Endothelial cell of umbilical vein (primary cell): ENCODE results near the gene IQCH. TPM values are rescaled to one million over a fixed set of nuclear protein-coding genes. Genes with fewer than 3 reads are reported as not detected.

Experiments
- BruUV-seq: library from RNA; stranded (reverse); fragments of 400-500 nt; replicated peaks from 2 replicates; lab custom pipeline; 2021; lab: Mats Ljungman, UMichigan
- CTCF ChIA-PET: fragments of 300-600, 350-600 bp; sonication (Branson Sonifier 250); formaldehyde crosslinking; loops from one replicate; lab custom pipeline; 2021; ENCODE audit warnings: antibody characterized with exemption, inconsistent platforms; lab: Charles Lee
- POLR2A ChIA-PET: fragments of 300-600, 350-600 bp; sonication (Branson Sonifier 250); formaldehyde crosslinking; loops from one replicate; lab custom pipeline; 2021; ENCODE audit warnings: antibody characterized with exemption, inconsistent platforms; lab: Charles Lee
- DNase-seq: peaks from one replicate; pipeline ENCODE4 v3.0.0-alpha.2; 2011; ENCODE audit warnings: low read depth, low spot score
- FAIRE-seq: peaks from 2 replicates; lab custom pipeline; 2011; peaks lifted over from hg19 to GRCh38; lab: Jason Lieb, UNC
- H2AFZ ChIP-seq: 2 replicates; pipeline ENCODE4 v1.6.0; 2012; ENCODE audit warnings: low read depth, low read length, control low read depth, inconsistent platforms
- H3K27ac ChIP-seq: 2 replicates; pipeline ENCODE4 v1.5.1; 2011; ENCODE audit warnings: low read depth, mild to moderate bottlenecking, control low read depth, low read length, moderate library complexity; ENCODE audit not compliant: insufficient read depth
- H3K27me3 ChIP-seq, 2 experiments: 2 replicates each; pipeline versions ENCODE4 v1.6.0 to v1.6.1; 2011; ENCODE audit warnings: low read length in 2 of 2, mixed read lengths in 1 of 2; ENCODE audit not compliant: control insufficient read depth in 2 of 2, insufficient read depth in 2 of 2
- H3K36me3 ChIP-seq, 2 experiments: 2 replicates in 1 of 2; 3 replicates in 1 of 2; pipeline ENCODE4 v1.5.1; 2011; ENCODE audit warnings: low read length in 2 of 2, mild to moderate bottlenecking in 1 of 2, moderate library complexity in 1 of 2; ENCODE audit not compliant: control insufficient read depth in 2 of 2, insufficient read depth in 2 of 2; ENCODE audit errors: extremely low read depth in 1 of 2
- H3K4me1 ChIP-seq: 3 replicates; pipeline ENCODE4 v1.5.1; 2011; ENCODE audit warnings: mild to moderate bottlenecking, low read length; ENCODE audit not compliant: control insufficient read depth, insufficient read depth; ENCODE audit errors: extremely low read depth
- H3K4me2 ChIP-seq: 2 replicates; pipeline ENCODE4 v1.6.1; 2011; ENCODE audit warnings: low read length, control low read depth, mixed read lengths; ENCODE audit not compliant: insufficient read depth
- H3K4me3 ChIP-seq, 3 experiments: fragments of 200-600 bp in 1 of 3; sonication (generic), shearing (Covaris generic) in 1 of 3; replicated peaks in 1 of 3; 2 replicates each; pipeline ENCODE4 v1.5.1; 2011 to 2016; ENCODE audit warnings: control low read depth in 3 of 3, low read length in 3 of 3, mild to moderate bottlenecking in 2 of 3, inconsistent platforms in 1 of 3, low read depth in 1 of 3, moderate library complexity in 1 of 3; ENCODE audit not compliant: insufficient read depth in 1 of 3
- H3K79me2 ChIP-seq: 2 replicates; pipeline ENCODE4 v1.6.0; 2012; ENCODE audit warnings: low read length, inconsistent platforms; ENCODE audit not compliant: control insufficient read depth, insufficient read depth
- H3K9ac ChIP-seq: replicated peaks from 2 replicates; pipeline ENCODE3; 2011; ENCODE audit warnings: low read length, control low read depth; ENCODE audit not compliant: insufficient read depth; ENCODE audit errors: extremely low read depth
- H3K9me1 ChIP-seq: replicated peaks from 3 replicates; pipeline ENCODE4 v1.6.0; 2011; ENCODE audit warnings: mild to moderate bottlenecking, low read length; ENCODE audit not compliant: control insufficient read depth, insufficient read depth; ENCODE audit errors: extremely low read depth
- H3K9me3 ChIP-seq: replicated peaks from 2 replicates; pipeline ENCODE4 v1.5.1; 2012; ENCODE audit warnings: low read length, inconsistent platforms; ENCODE audit not compliant: control insufficient read depth, insufficient read depth
- H4K20me1 ChIP-seq: replicated peaks from 2 replicates; pipeline ENCODE3; 2011; ENCODE audit warnings: mild to moderate bottlenecking, low read length; ENCODE audit not compliant: control insufficient read depth, insufficient read depth; ENCODE audit errors: extremely low read depth
- EZH2 ChIP-seq: IDR thresholded peaks from 2 replicates; pipeline ENCODE4 v1.6.1; 2012; ENCODE audit warnings: borderline replicate concordance, low read depth, mild to moderate bottlenecking, moderate library complexity, low read length, inconsistent platforms; ENCODE audit not compliant: severe bottlenecking
- FOS ChIP-seq: IDR thresholded peaks from 2 replicates; pipeline ENCODE4 v1.6.1; 2011; ENCODE audit warnings: mild to moderate bottlenecking, low read length, moderate library complexity, borderline replicate concordance; ENCODE audit not compliant: insufficient read depth
- GATA2 ChIP-seq: IDR thresholded peaks from 2 replicates; pipeline ENCODE4 v1.7.0; 2011; ENCODE audit warnings: low read depth, mild to moderate bottlenecking, moderate library complexity, mixed read lengths, low read length; ENCODE audit not compliant: insufficient read length, insufficient read depth
- JUN ChIP-seq: IDR thresholded peaks from 2 replicates; pipeline ENCODE4 v1.6.1; 2011; ENCODE audit warnings: borderline replicate concordance, low read depth; ENCODE audit not compliant: insufficient read length, insufficient read depth
- MYC ChIP-seq: IDR thresholded peaks from one replicate; pipeline ENCODE4 v1.6.1; 2011; ENCODE audit warnings: mild to moderate bottlenecking, low read depth, low read length
- POLR2A ChIP-seq: IDR thresholded peaks from 2 replicates; pipeline ENCODE4 v1.6.1; 2012; ENCODE audit warnings: low read depth, mild to moderate bottlenecking, control low read depth, low read length
- POLR2AphosphoS5 ChIP-seq: IDR thresholded peaks from 2 replicates; pipeline ENCODE4 v1.6.1; 2012; ENCODE audit warnings: low read depth, mild to moderate bottlenecking, control low read depth, low read length, moderate library complexity; ENCODE audit not compliant: insufficient read depth
- dilution Hi-C: fragments of 300-500 bp; cut with MboI; formaldehyde crosslinking; loops from one replicate; pipeline ENCODE4 v1.15.0; 2019; ENCODE audit warnings: low sequenced_read_pairs; ENCODE audit not compliant: extremely low pct_ligation_motif_present
- intact Hi-C: fragments of 100-400 bp; cut with micrococcal nuclease; formaldehyde crosslinking; loops from one replicate; pipeline ENCODE4 v1.10.0; 2022
- polyA plus RNA-seq, 4 experiments: library from polyadenylated mRNA; depleted of rRNA in 3 of 4; stranded (reverse) in 3 of 4; unstranded in 1 of 4; fragments of >200 nt; gene quantifications; 2 replicates each; pipeline versions ENCODE4 v1.2.1 to v1.2.3, GENCODE V29; 2011 to 2012; ENCODE audit warnings: missing spikeins in 1 of 4
- total RNA-seq: library from RNA; stranded (reverse); gene quantifications from 2 replicates; pipeline ENCODE4 v1.2.3, GENCODE V29; 2021
- TF ChIP-seq, protein P1 (sequence below), 2 donors: IDR thresholded peaks; 1 replicate in 1 of 2; 2 replicates in 1 of 2; pipeline ENCODE4 v1.5.1; 2011; ENCODE audit warnings: low read length in 2 of 2, mild to moderate bottlenecking in 2 of 2, moderate library complexity in 2 of 2, control low read depth in 1 of 2, inconsistent platforms in 1 of 2, low read depth in 1 of 2; ENCODE audit not compliant: insufficient read depth in 1 of 2; ENCODE audit errors: extremely low read depth in 1 of 2
- TF ChIP-seq, protein P2 (sequence below): IDR thresholded peaks from 2 replicates; pipeline ENCODE4 v1.6.1; 2011; ENCODE audit not compliant: insufficient read depth, insufficient read length

The IQCH gene
- total and polyA plus RNA-seq, 2 donors (not counting 3 experiments of a cell fraction or from before 2014, with no cell fraction given): 0.29 to 0.51 TPM

DNA sequence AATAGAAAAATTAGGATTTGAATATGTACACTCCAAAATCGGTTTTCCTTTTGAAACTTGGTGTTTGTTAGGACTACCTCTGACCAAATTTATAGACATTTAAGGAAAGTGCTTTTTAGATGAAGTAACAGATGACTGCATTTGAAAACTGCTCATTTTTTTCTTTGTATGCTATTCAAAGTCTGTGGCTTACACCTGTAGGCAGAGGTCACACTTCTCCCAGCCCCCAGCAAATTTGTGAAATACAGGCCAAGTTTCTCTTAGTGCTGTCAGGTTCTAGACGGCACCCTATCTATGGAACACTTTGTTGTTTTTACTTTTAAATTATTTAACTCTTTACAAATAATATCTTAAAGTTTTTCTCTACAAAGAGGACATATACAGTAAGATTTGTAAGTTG lies 165.6 kb downstream of the IQCH start:
- no peaks in the 10 kb centered on the region for H3K27me3 ChIP-seq
- no peaks in the 10 kb centered on the region for H3K4me1 ChIP-seq
- H3K4me3 ChIP-seq: no peak overlapping the region
- no peak for TF ChIP-seq POLR2A
- no peaks in the 10 kb centered on the region for H3K9me1 ChIP-seq
- H3K9ac ChIP-seq: no peak overlapping the region
- H2AFZ ChIP-seq: no peak overlapping the region
- dilution Hi-C loops (no loop called here), intact Hi-C loops (loop anchor here (5.0 kb wide), 1 partner anchor 593 kb away; no protein-coding TSS in a partner anchor)
- no peaks in the 10 kb centered on the region for H3K36me3 ChIP-seq
- DNase-seq (no peak), FAIRE-seq (no peak)
- ChIA-PET POLR2A (no interaction called here), CTCF (interaction anchor here (1.5 to 2.4 kb wide), 2 partner anchors 12 to 14 kb away, joined by 4 to 6 read pairs; no protein-coding TSS in a partner anchor)
- H3K4me2 ChIP-seq: no peak overlapping the region
- no peak overlapping the region for H3K27ac ChIP-seq
- H3K79me2 ChIP-seq: no peaks in the 10 kb centered on the region
- H4K20me1 ChIP-seq: no peaks in the 10 kb centered on the region
- H3K9me3 ChIP-seq: no peaks in the 10 kb centered on the region
- no TSS peak for BruUV-seq

DNA sequence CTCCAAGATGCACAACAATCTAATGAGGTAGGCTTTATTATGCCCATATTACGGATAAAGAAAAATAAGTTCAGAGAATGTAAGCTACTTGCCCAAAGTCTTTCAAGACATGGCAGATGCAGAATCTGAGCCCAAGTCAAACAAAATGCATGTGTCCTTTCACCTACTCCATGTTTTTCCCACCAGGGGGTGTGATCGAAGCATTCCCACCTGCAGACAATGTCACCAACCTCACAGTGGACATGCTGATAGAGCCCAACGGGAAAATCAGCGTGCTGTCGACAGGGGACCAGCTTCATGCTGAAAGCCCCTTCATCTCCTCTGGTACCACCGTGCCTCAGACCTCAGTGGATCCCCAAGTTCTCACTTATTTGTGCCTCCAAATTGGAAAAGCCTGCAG lies 166.5 kb downstream of the IQCH start:
- POLR2A ChIA-PET: no interaction called here
- DNase-seq: no peak
- CTCF ChIA-PET: interaction anchor here (1.0 to 2.4 kb wide), 3 partner anchors 11 to 22 kb away, joined by 3 to 6 read pairs (median 3); no protein-coding TSS in a partner anchor
- no peak for TF ChIP-seq GATA2
- TF ChIP-seq, protein P1, sequence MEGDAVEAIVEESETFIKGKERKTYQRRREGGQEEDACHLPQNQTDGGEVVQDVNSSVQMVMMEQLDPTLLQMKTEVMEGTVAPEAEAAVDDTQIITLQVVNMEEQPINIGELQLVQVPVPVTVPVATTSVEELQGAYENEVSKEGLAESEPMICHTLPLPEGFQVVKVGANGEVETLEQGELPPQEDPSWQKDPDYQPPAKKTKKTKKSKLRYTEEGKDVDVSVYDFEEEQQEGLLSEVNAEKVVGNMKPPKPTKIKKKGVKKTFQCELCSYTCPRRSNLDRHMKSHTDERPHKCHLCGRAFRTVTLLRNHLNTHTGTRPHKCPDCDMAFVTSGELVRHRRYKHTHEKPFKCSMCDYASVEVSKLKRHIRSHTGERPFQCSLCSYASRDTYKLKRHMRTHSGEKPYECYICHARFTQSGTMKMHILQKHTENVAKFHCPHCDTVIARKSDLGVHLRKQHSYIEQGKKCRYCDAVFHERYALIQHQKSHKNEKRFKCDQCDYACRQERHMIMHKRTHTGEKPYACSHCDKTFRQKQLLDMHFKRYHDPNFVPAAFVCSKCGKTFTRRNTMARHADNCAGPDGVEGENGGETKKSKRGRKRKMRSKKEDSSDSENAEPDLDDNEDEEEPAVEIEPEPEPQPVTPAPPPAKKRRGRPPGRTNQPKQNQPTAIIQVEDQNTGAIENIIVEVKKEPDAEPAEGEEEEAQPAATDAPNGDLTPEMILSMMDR (IDR thresholded peaks at IDR 0.05; ENCODE audit: extremely low read depth in 1 of 2, insufficient read depth in 1 of 2, low read depth in 1 of 2, low read length in 2 of 2): no peak
- no peak for TF ChIP-seq FOS
- no peak for TF ChIP-seq POLR2AphosphoS5
- no peak for TF ChIP-seq MYC
- no peak for TF ChIP-seq EZH2
- TF ChIP-seq JUN: no peak
- TF ChIP-seq POLR2A: no peak
- TF ChIP-seq, protein P2, sequence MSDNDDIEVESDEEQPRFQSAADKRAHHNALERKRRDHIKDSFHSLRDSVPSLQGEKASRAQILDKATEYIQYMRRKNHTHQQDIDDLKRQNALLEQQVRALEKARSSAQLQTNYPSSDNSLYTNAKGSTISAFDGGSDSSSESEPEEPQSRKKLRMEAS: no peak
- intact Hi-C loops (loop anchor here (5.0 kb wide), 1 partner anchor 594 kb away; no protein-coding TSS in a partner anchor), dilution Hi-C loops (no loop called here)
- Histone ChIP-seq H3K79me2 (no peaks in the 10 kb centered on the region), H3K27ac (no peak overlapping the region), H3K4me1 (no peaks in the 10 kb centered on the region), H3K4me2 (no peak overlapping the region), H4K20me1 (no peaks in the 10 kb centered on the region), H3K9ac (no peak overlapping the region), H3K9me3 (no peaks in the 10 kb centered on the region), H2AFZ (no peak overlapping the region), H3K9me1 (no peaks in the 10 kb centered on the region), H3K36me3 (no peaks in the 10 kb centered on the region), H3K27me3 (no peaks in the 10 kb centered on the region), H3K4me3 (no peak overlapping the region)
- BruUV-seq: no TSS peak
- no peak for FAIRE-seq
